HCT116 (cell line): Measurements from ENCODE around the gene RABL6. TPM values are rescaled to one million over a fixed set of nuclear protein-coding genes. Genes with fewer than 3 reads are reported as not detected.
"Not testable (repeated sequence)": the region's sequence is repeated elsewhere in the genome, so short reads cannot be mapped to it uniquely, and the experiment has no call there.

ENCODE experiments used
- ATAC-seq: fragments of 200-7000 bp; cut with Tn5 transposase; 2 replicates; pipeline ENCODE4 v1.9.1; 2020; ENCODE audit warnings: mild to moderate bottlenecking, moderate library complexity
- BruUV-seq: library from RNA; stranded (reverse); fragments of 400-500 nt; replicated peaks from 2 replicates; lab custom pipeline; 2021; lab: Mats Ljungman, UMichigan
- CTCF ChIA-PET: fragments of 300-600 bp; sonication (Branson Sonifier 250); formaldehyde crosslinking; loops from one replicate; lab custom pipeline; 2021; ENCODE audit warnings: antibody characterized with exemption; lab: Charles Lee
- POLR2A ChIA-PET: fragments of 300-600, 350-600 bp; sonication (Branson Sonifier 250); formaldehyde crosslinking; loops from one replicate; lab custom pipeline; 2021; ENCODE audit warnings: antibody characterized with exemption; lab: Charles Lee
- RAD21 ChIA-PET, 2 experiments: fragments of 300-600 bp; sonication (Branson Sonifier 250); formaldehyde crosslinking; loops; one replicate each; lab custom pipeline; 2023; ENCODE audit warnings: low total read pairs in 2 of 2; ENCODE audit not compliant: uncharacterized antibody in 2 of 2, unreplicated experiment in 2 of 2, low non-redundant PET in 1 of 2; lab: Charles Lee
- DNase-seq: peaks from one replicate; pipeline ENCODE4 v3.0.0-alpha.2; 2010; ENCODE audit warnings: low read depth, low spot score
- H2AFZ ChIP-seq: fragments of 200-600 bp; shearing (Covaris generic), sonication (generic); 2 replicates; pipeline ENCODE4 v1.6.1; 2017; ENCODE audit warnings: low read depth, mixed run types, mixed read lengths, antibody characterized with exemption, low read length; ENCODE audit not compliant: poor library complexity, severe bottlenecking
- H3K27ac ChIP-seq: 2 replicates; pipeline ENCODE4 v1.5.1; 2012; ENCODE audit warnings: low read depth, low read length
- H3K27me3 ChIP-seq: fragments of 200-600 bp; sonication (generic); 2 replicates; pipeline ENCODE4 v1.6.1; 2016; ENCODE audit warnings: mixed run types, low read length, mixed read lengths; ENCODE audit not compliant: insufficient read depth
- H3K36me3 ChIP-seq, 2 experiments: fragments of 200-500 bp in 1 of 2; fragments of 200-600 bp in 1 of 2; sonication (Bioruptor generic) in 1 of 2; sonication (generic) in 1 of 2; 2 replicates each; pipeline versions ENCODE4 v1.5.1 to v1.6.1; 2014 to 2016; ENCODE audit warnings: low read length in 2 of 2, inconsistent platforms in 1 of 2, mixed read lengths in 1 of 2, mixed run types in 1 of 2; ENCODE audit not compliant: insufficient read depth in 2 of 2, control insufficient read depth in 1 of 2
- H3K4me1 ChIP-seq, 2 experiments: fragments of 200-600 bp in 1 of 2; sonication (generic) in 1 of 2; 2 replicates each; pipeline versions ENCODE4 v1.5.1 to v1.6.1; 2012 to 2017; ENCODE audit warnings: low read length in 2 of 2, inconsistent platforms in 1 of 2, mild to moderate bottlenecking in 1 of 2, mixed read lengths in 1 of 2, mixed run types in 1 of 2, moderate library complexity in 1 of 2; ENCODE audit not compliant: insufficient read depth in 2 of 2, control insufficient read depth in 1 of 2
- H3K4me2 ChIP-seq: fragments of 200-600 bp; sonication (generic); 2 replicates; pipeline ENCODE4 v1.6.1; 2017; ENCODE audit warnings: mixed run types, low read length, mixed read lengths
- H3K4me3 ChIP-seq, 2 experiments: fragments of 200-600 bp in 1 of 2; sonication (generic) in 1 of 2; replicated peaks in 1 of 2; 2 replicates each; pipeline ENCODE4 v1.5.1; 2011 to 2016; ENCODE audit warnings: low read length in 2 of 2, control low read depth in 1 of 2, low read depth in 1 of 2, mild to moderate bottlenecking in 1 of 2, mixed read lengths in 1 of 2, mixed run types in 1 of 2
- H3K79me2 ChIP-seq: fragments of 200-600 bp; sonication (generic); 2 replicates; pipeline ENCODE4 v1.6.1; 2017; ENCODE audit warnings: mild to moderate bottlenecking, mixed run types, low read length, moderate library complexity, mixed read lengths; ENCODE audit not compliant: insufficient read depth
- H3K9ac ChIP-seq: fragments of 200-600 bp; sonication (generic); 2 replicates; pipeline ENCODE4 v1.6.1; 2016; ENCODE audit warnings: low read length, mixed read lengths
- H3K9me2 ChIP-seq: fragments of 200-600 bp; sonication (generic), shearing (Covaris generic); 2 replicates; pipeline ENCODE4 v1.6.1; 2017; ENCODE audit warnings: mixed run types, mild to moderate bottlenecking, moderate library complexity; ENCODE audit not compliant: insufficient read depth
- H3K9me3 ChIP-seq, 2 experiments: fragments of 200-500 bp in 1 of 2; fragments of 200-600 bp in 1 of 2; sonication (Bioruptor generic) in 1 of 2; sonication (generic) in 1 of 2; 2 replicates each; pipeline ENCODE4 v1.6.1; 2014 to 2017; ENCODE audit warnings: low read length in 2 of 2, mixed read lengths in 2 of 2, inconsistent platforms in 1 of 2, low read depth in 1 of 2, mild to moderate bottlenecking in 1 of 2, mixed run types in 1 of 2, moderate library complexity in 1 of 2; ENCODE audit not compliant: control insufficient read depth in 1 of 2, insufficient read depth in 1 of 2
- H4K20me1 ChIP-seq: fragments of 200-600 bp; sonication (generic), shearing (Covaris generic); 2 replicates; pipeline ENCODE4 v1.6.1; 2017; ENCODE audit warnings: mixed run types, mild to moderate bottlenecking, moderate library complexity; ENCODE audit not compliant: insufficient read depth
- ATF3 ChIP-seq: IDR thresholded peaks from 2 replicates; pipeline ENCODE4 v1.6.1; 2012
- CTCF ChIP-seq, 3 experiments: fragments of 200-600 bp in 1 of 3; sonication (generic) in 1 of 3; IDR thresholded peaks in 2 of 3; conservative IDR thresholded peaks in 1 of 3; 2 replicates each; pipeline ENCODE4 v1.5.1; 2012 to 2017; ENCODE audit warnings: low read depth in 2 of 3, low read length in 2 of 3, antibody characterized with exemption in 1 of 3, borderline replicate concordance in 1 of 3, control low read depth in 1 of 3, mild to moderate bottlenecking in 1 of 3, mixed read lengths in 1 of 3, mixed run types in 1 of 3, moderate library complexity in 1 of 3; ENCODE audit not compliant: insufficient read depth in 1 of 3
- EZH2 ChIP-seq: fragments of 200-600 bp; sonication (generic); IDR thresholded peaks from 2 replicates; pipeline ENCODE4 v1.6.1; 2017; ENCODE audit warnings: antibody characterized with exemption, mixed run types
- RAD21 ChIP-seq: IDR thresholded peaks from 2 replicates; pipeline ENCODE4 v1.6.1; 2012; ENCODE audit warnings: low read depth, mild to moderate bottlenecking
- ZBTB33 ChIP-seq: IDR thresholded peaks from 2 replicates; pipeline ENCODE4 v1.6.1; 2011; ENCODE audit warnings: mild to moderate bottlenecking, low read length, moderate library complexity; ENCODE audit not compliant: insufficient replicate concordance; ENCODE audit errors: extremely low read depth
- ZNF274 ChIP-seq: fragments of 200-500 bp; sonication (Bioruptor generic); IDR thresholded peaks from 2 replicates; pipeline ENCODE4 v1.6.1; 2014; ENCODE audit warnings: mild to moderate bottlenecking, low read depth, low read length, inconsistent platforms
- intact Hi-C: fragments of 100-400 bp; cut with micrococcal nuclease; formaldehyde crosslinking; loops from 2 replicates; pipeline ENCODE4 v1.10.0; 2022
- total RNA-seq: library from RNA; stranded (reverse); gene quantifications from one replicate; pipeline ENCODE4 v1.2.1, GENCODE V29; 2021; ENCODE audit not compliant: unreplicated experiment

Gene RABL6
- total RNA-seq, 1 experiment from 2014 or later: 98.6 TPM

GRCh38 chr9:136843801-136844740 is 36.3 kb downstream of the RABL6 start:
- H3K9me2 ChIP-seq, H3K9me3 ChIP-seq, POLR2A ChIA-PET, H2AFZ ChIP-seq, BruUV-seq, H3K36me3 ChIP-seq, H3K79me2 ChIP-seq, H3K4me3 ChIP-seq, H3K27me3 ChIP-seq, DNase-seq, H3K9ac ChIP-seq, RAD21 ChIA-PET, H4K20me1 ChIP-seq: not testable (repeated sequence)
- TF ChIP-seq CTCF (IDR thresholded peaks at IDR 0.05 in 2 of 3, conservative IDR thresholded peaks at IDR 0.05 in 1 of 3; ENCODE audit: borderline replicate concordance in 1 of 3, insufficient read depth in 1 of 3, low read depth in 2 of 3, low read length in 2 of 3): peak in 2 of 3 experiments; percentile 42 to 64; a peak in 4 of 6 replicates
- intact Hi-C loops: loop anchor here (5.0 to 10.0 kb wide), 2 partner anchors 101 to 193 kb away; partner anchors contain the start of genes C8G and FBXW5
- ATAC-seq: peak; percentile 1; the same call in 1 of the 2 replicates
- peak overlapping the region; percentile 68 for H3K4me2 ChIP-seq
- peak overlapping the region; percentile 45; the same call in 1 of the 2 replicates for H3K27ac ChIP-seq
- CTCF ChIA-PET: interaction anchor here (1.1 kb wide), 1 partner anchor 16 kb away, joined by 4 read pairs; no protein-coding TSS in a partner anchor
- H3K4me1 ChIP-seq: peaks cover 29 to 47% of the 10 kb centered on the region in 2 experiments

GRCh38 chr9:136844761-136845464 is 37.2 kb downstream of the RABL6 start:
- Histone ChIP-seq H3K4me3 (no peak overlapping the region), H3K27ac (no peak overlapping the region), H3K4me2 (no peak overlapping the region), H3K9me2 (no peaks in the 10 kb centered on the region), H3K27me3 (no peaks in the 10 kb centered on the region), H3K36me3 (peaks cover 0 to 2% of the 10 kb centered on the region in 2 experiments; a peak in 1 of 4 replicates), H3K9ac (no peak overlapping the region), H2AFZ (no peak overlapping the region), H3K9me3 (no peaks in the 10 kb centered on the region), H4K20me1 (no peaks in the 10 kb centered on the region), H3K79me2 (peaks cover 13% of the 10 kb centered on the region; the same call in 1 of the 2 replicates), H3K4me1 (peaks cover 30 to 48% of the 10 kb centered on the region in 2 experiments)
- ChIA-PET CTCF (no interaction called here), POLR2A (no interaction called here), RAD21 (no interaction called here)
- intact Hi-C loops: loop anchor here (5.0 to 10.0 kb wide), 3 partner anchors 100 to 192 kb away; partner anchors contain the start of genes ABCA2, C8G and FBXW5
- DNase-seq (no peak), ATAC-seq (no peak)
- BruUV-seq: no TSS peak
- TF ChIP-seq ZNF274: no peak
- TF ChIP-seq ZBTB33: no peak
- no peak for TF ChIP-seq RAD21
- TF ChIP-seq EZH2: no peak
- no peak for TF ChIP-seq ATF3
